Stimulated activated CD8-positive, alpha-beta memory T cell treated with anti-CD3 and anti-CD28 coated beads, Interleukin-15, amount 100 ng/mL, for 4 hours (primary cell): ENCODE data around the gene SH2B3.

Experiments used
- DNase-seq, 2 donors: peaks; one replicate each; pipeline ENCODE4 v3.0.0-alpha.2; 2020; ENCODE audit warnings: low read depth in 2 of 2

SH2B3 gene

DNA sequence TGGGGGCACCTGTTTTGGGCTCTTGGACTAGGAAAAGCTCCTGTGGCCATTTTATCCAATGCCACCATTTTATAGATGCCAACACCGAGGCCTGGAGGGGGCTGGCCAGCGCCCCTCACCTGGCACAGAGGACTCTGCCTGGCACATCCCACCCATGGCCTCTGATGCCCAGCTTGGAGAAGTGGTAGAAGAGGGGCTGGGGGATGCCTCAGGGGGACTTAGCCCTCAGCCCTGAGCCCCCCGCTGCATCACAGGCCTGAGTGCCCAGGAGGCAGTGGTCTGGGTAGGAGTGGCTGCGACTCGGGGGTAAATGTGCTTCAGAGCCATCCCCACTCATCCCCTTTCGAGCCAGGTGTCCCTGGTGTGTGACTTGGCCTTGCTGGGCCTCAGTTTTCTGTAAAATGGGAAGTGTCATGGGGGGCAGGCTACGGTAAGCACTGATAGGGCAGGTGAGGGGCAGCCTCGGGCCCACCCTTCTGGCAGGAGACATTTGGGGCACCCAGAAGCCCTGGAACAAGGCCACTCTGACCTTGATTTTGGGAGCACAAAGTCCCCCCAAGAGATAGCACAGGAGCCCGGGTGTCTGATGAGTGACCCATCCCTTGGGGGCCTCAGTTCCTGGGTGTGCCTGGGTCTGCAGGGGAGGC lies 22.5 kb downstream of the SH2B3 start:
- DNase-seq: no peak

DNA sequence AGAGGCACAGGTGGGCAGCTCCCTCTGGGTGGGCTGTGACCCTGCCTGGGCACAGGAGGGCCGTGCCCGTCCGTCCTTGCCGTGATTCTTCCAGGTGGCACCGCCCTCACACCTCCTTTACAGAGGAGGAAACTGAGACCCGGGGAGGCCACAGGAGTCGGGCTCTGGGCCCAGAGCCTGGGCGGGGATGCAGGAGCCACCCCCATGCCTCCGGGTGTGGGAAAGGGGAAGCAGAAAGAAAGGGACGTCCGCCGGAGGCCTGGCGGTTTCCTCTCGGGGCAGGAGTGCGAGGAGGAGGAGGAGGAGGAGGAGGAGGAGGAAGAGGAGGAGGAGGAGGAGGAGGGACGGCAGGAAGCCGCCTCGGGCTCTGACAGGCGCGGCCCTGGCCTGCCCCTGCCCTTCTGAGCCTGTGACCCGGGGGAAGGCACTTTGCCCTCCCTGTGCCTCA lies 23.0 kb downstream of the SH2B3 start:
- no peak for DNase-seq

GRCh38 chr12:111429828-111430432 lies 24.2 kb downstream of the SH2B3 start:
- peak; percentile 55 to 61 for DNase-seq

GRCh38 chr12:111430433-111431353 lies 25.0 kb downstream of the SH2B3 start:
- peak; percentile 54 to 68 for DNase-seq

- no peak for DNase-seq
Measured at GRCh38 chr12:111431772-111432171, 26.0 kb downstream of the SH2B3 start.

DNA sequence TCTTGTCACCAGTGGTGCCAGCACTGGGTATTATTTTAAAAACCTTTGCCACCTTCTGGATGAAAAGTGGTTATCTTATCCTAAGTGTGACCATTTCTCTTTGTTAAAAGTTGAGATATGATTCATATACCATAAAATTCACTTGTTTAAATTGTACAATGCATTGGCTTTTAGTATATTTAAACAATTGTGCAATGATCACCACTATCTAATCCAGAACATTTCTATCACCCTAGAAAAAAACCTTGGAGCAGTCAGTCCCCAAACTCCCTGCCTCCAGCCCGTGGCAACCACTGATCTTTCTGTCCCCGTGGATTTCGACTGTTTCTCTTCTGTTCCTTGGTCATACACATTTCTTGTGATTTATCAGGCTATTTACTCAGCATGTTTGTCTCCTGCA lies 28.3 kb downstream of the SH2B3 start:
- no peak for DNase-seq

GRCh38 chr12:111434680-111435338 lies 29.1 kb downstream of the SH2B3 start:
- DNase-seq: peak; percentile 72 to 87

DNA sequence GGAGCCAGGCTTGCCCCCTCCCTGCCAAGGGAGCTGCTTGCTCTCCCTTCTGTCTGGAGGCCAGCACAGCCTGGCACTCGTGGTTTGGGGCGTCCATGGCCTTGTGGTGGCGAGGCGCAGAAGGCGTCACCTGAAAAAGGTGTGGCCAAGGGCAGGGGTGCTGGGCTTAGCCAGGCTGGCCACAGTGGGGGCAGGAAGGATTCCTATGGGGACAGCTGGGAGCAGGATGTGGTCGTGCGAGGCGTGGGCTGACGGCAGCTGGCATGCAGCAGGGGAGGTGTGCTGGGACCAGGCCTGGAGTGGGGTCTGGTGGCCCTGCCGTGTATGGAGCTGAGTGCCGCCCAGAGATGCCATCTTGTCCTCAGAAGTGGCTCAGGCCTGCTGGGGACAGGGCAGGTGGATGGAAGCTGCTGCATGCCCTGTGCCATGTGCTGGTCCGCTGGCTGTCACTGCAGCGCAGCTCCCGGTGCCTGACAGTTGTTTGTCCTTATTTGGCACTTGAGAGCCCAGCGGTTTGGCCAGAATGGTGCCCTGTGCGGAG lies 30.0 kb downstream of the SH2B3 start:
- DNase-seq: no peak

GRCh38 chr12:111436266-111436665 lies 30.5 kb downstream of the SH2B3 start:
- no peak for DNase-seq

DNA sequence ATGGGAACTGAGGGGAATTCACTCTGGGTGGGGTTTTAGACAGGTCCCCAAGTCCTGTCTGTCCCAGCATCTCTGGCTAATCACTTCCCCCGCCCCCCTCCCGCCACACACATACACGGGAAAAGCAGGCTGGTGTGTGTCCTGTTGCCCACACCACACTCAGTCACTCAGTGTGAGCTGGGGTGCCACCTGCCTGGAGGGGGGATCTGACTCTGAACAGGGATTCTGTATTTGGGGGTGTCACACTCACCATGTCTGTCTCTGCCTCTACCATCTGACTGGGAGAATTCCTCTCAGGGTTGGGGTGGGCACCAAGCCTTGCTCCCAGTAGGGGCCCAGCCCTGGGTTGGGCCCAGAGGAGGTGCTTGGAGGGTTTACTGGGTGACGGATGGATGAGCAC lies 31.1 kb downstream of the SH2B3 start:
- DNase-seq: no peak

- no peak for DNase-seq
Measured at GRCh38 chr12:111437816-111438454, 32.2 kb downstream of the SH2B3 start.

- DNase-seq: peak in 1 of 2 donors; percentile 51
Measured at GRCh38 chr12:111438481-111438880, 32.8 kb downstream of the SH2B3 start.

- no peak for DNase-seq
Measured at GRCh38 chr12:111439657-111440151, 34.0 kb downstream of the SH2B3 start.

GRCh38 chr12:111440152-111440551 lies 34.4 kb downstream of the SH2B3 start:
- no peak for DNase-seq

DNA sequence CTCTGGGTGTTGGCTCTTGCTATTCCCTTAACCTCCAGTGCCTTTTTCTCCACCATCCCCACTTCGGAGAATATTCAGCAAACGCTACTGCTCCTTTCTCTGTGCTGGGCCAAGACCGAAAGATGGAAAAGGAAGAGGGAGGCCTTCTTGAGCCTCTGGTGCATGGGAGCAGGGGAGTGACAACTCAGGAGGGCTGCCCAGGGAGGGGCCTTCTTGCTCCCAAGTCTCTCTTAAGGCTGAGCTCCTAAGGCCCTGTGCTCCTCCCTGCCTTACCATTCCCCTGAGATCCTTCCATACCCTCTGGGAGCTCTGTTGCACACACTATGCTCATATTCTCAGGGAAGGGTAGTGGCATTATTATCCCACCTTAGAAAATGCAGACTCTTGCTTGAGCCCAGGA lies 34.9 kb downstream of the SH2B3 start:
- no peak for DNase-seq

GRCh38 chr12:111441107-111441928 lies 35.6 kb downstream of the SH2B3 start:
- no peak for DNase-seq

DNA sequence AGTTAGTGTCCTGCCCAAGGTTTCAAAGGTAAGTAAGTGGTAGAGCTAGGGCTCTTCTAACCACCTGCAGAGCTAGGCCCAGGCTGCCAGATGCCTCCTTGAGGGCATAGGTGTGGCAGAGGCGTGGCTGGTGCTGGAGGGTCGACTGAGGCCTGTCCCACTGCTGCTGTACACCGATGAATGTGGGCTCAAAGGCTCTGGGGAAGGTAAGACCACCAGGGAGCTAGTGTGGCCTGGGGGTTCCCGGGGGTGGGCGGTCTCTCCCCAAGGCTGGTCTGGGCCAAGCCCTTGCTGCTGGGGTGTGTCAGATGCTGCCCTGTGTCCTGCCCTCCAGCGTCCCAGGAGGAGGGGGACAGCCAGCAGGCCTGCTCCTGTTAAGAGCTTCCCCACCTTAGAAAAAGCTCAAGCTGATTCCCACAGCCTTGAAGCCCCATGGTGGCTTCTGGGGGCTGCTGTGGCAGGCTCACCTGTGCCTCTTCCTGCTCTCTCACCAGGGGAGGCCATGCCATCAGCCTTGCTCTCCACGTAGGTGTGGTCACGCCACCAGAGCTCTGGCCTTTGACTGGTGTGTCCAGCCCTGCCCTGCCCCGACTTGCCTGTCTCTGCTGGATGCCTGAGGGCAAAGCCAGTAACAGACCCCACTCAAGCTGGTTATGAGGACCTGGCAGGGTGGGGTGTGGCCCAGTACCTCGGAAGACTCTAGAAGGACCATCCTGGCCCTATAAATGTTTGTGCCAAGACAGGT lies 36.8 kb downstream of the SH2B3 start:
- DNase-seq: no peak

DNA sequence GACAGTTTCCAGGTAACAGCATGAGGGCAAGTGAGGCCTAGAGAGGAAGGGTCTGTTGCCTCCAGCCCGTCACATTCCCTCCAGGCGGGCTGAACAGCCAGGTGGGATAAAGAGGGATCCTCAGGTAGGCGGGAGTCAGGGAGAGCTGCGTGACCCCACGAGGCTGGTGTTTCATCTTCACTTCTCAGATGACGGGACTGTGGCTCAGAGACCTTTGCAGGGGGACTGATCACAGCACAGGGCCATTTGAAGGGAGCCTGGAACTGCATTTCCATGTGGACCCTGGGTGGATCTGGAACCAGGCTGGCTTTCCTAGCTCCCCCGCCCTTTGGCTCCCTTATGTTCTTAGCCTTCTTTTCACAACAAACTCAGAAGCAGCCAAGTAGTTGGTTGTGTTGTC lies 37.4 kb downstream of the SH2B3 start:
- no peak for DNase-seq

DNA sequence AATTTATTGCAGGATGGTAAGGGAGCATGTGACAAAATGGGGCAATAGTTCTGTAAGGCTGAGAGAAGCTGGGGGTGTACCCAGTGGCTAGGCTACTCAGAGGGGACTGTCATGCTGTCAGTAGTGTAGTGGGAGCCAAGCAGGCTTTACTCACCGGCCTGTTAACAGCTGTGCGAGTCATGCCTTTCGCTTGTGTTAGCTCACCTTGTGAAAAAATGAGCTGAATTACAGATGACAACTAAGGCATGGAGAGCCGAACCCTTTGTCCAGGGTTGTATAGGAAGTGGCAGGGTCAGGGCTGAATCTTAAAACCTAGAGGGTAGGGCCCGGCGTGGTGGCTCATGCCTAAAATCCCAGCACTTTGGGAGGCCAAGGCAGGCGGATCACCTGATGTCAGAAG lies 37.9 kb downstream of the SH2B3 start:
- no peak for DNase-seq
